ENCODE data around the gene PLXNA4.

GRCh38 chr7:132216847-132217525 lies 359.3 kb downstream of the PLXNA4 start:
- TF ChIP-seq CTCF (IDR thresholded peaks at IDR 0.05; ENCODE audit: insufficient read depth, low read length, poor library complexity, severe bottlenecking) (no peak), EZH2phosphoT487 (conservative IDR thresholded peaks at IDR 0.05; ENCODE audit: low read length) (no peak)
